Measurements from ENCODE around the gene NID2.

GRCh38 chr14:52055167-52055566 lies 13.7 kb downstream of the NID2 start:
- TF ChIP-seq, protein P1, sequence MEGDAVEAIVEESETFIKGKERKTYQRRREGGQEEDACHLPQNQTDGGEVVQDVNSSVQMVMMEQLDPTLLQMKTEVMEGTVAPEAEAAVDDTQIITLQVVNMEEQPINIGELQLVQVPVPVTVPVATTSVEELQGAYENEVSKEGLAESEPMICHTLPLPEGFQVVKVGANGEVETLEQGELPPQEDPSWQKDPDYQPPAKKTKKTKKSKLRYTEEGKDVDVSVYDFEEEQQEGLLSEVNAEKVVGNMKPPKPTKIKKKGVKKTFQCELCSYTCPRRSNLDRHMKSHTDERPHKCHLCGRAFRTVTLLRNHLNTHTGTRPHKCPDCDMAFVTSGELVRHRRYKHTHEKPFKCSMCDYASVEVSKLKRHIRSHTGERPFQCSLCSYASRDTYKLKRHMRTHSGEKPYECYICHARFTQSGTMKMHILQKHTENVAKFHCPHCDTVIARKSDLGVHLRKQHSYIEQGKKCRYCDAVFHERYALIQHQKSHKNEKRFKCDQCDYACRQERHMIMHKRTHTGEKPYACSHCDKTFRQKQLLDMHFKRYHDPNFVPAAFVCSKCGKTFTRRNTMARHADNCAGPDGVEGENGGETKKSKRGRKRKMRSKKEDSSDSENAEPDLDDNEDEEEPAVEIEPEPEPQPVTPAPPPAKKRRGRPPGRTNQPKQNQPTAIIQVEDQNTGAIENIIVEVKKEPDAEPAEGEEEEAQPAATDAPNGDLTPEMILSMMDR (IDR thresholded peaks at IDR 0.05; ENCODE audit: low read depth, low read length, poor library complexity, severe bottlenecking), result no peak
- TF ChIP-seq EZH2phosphoT487 (IDR thresholded peaks at IDR 0.05; ENCODE audit: borderline replicate concordance, low read length), result no peak

Data from DOHH2 (cell line).